Thyroid gland (tissue), 4 donors: ENCODE measurements around the gene KIF11. TPM values are rescaled to one million over a fixed set of nuclear protein-coding genes. Genes with fewer than 3 reads are reported as not detected.

Experiments
- DNase-seq, 2 donors: peaks; one replicate each; pipeline ENCODE4 v3.0.0-alpha.2; 2019
- H3K27ac ChIP-seq, 3 donors: fragments of 200-600 bp; sonication (generic); 1 replicate in 2 of 3; 2 replicates in 1 of 3; pipeline ENCODE4 v1.5.1; 2016 to 2019; ENCODE audit warnings: mild to moderate bottlenecking in 1 of 3, moderate library complexity in 1 of 3
- H3K27me3 ChIP-seq: fragments of 200-600 bp; sonication (generic); one replicate; pipeline ENCODE4 v1.5.1; 2019
- H3K36me3 ChIP-seq, 2 donors: fragments of 200-600 bp; sonication (generic); one replicate each; pipeline ENCODE4 v1.5.1; 2016 to 2019
- H3K4me1 ChIP-seq, 2 donors: fragments of 200-600 bp; sonication (generic); one replicate each; pipeline ENCODE4 v1.5.1; 2017 to 2019
- H3K4me3 ChIP-seq, 3 donors: fragments of 200-600 bp; sonication (generic); replicated peaks in 1 of 3; 1 replicate in 2 of 3; 2 replicates in 1 of 3; pipeline ENCODE4 v1.5.1; 2016; ENCODE audit warnings: mild to moderate bottlenecking in 1 of 3
- H3K9me3 ChIP-seq: fragments of 200-600 bp; sonication (generic); one replicate; pipeline ENCODE4 v1.5.1; 2017
- POLR2A ChIP-seq, 2 donors: fragments of 450-650 bp; IDR thresholded peaks; one replicate each; pipeline ENCODE4 v1.6.1; 2017; ENCODE audit warnings: antibody characterized with exemption in 2 of 2, mild to moderate bottlenecking in 2 of 2, moderate library complexity in 1 of 2
- WGBS, 2 donors: methylation state at CpG; one replicate each; pipeline ENCODE4 v1.1.5; 2017; 5-methylcytosine and 5-hydroxymethylcytosine counted together
- intact Hi-C: fragments of 100-400 bp; cut with DNase I; formaldehyde crosslinking; loops from one replicate; pipeline ENCODE4 v1.15.1; 2023
- total RNA-seq, 4 donors: library from RNA; depleted of rRNA; stranded (reverse); fragments of >200 nt; gene quantifications; one replicate each; pipeline ENCODE4 v1.2.3, GENCODE V29; 2016
- TF ChIP-seq, protein P1 (sequence below), 6 experiments: fragments of 200-600 bp in 3 of 6; fragments of 450-650 bp in 3 of 6; sonication (generic) in 3 of 6; IDR thresholded peaks; one replicate each; pipeline ENCODE4 v1.5.1; 2016 to 2019; ENCODE audit warnings: antibody characterized with exemption in 6 of 6, mild to moderate bottlenecking in 2 of 6, inconsistent platforms in 1 of 6, moderate library complexity in 1 of 6

Gene KIF11
- total RNA-seq, 4 donors from 2014 or later, result 0.67 to 1.5 (median 1.1) TPM

GRCh38 chr10:92677708-92678107, 84.8 kb downstream of the KIF11 start:
- intact Hi-C loops, result no loop called here

DNA sequence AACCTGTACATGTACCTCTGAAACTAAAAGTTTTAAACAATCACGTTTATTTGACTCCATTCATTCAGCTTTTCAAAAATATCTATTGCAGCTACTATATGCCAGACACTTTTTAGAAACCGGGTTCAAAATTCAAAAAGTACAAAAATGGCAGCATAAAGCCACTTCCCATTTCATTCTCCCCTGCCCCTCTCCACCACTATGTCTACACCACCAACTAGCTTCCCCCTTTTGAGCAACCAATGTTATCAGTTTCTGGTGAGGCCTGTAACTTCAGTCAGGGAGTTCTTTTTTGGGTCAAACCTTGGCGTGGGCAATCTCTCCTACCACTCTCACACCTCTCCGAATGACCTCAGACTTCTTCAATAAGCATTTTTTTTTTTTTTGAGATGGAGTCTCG, 85.3 kb downstream of the KIF11 start:
- intact Hi-C loops, result no loop called here
- no peak for TF ChIP-seq POLR2A (IDR thresholded peaks at IDR 0.05)
- TF ChIP-seq, protein P1, sequence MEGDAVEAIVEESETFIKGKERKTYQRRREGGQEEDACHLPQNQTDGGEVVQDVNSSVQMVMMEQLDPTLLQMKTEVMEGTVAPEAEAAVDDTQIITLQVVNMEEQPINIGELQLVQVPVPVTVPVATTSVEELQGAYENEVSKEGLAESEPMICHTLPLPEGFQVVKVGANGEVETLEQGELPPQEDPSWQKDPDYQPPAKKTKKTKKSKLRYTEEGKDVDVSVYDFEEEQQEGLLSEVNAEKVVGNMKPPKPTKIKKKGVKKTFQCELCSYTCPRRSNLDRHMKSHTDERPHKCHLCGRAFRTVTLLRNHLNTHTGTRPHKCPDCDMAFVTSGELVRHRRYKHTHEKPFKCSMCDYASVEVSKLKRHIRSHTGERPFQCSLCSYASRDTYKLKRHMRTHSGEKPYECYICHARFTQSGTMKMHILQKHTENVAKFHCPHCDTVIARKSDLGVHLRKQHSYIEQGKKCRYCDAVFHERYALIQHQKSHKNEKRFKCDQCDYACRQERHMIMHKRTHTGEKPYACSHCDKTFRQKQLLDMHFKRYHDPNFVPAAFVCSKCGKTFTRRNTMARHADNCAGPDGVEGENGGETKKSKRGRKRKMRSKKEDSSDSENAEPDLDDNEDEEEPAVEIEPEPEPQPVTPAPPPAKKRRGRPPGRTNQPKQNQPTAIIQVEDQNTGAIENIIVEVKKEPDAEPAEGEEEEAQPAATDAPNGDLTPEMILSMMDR (IDR thresholded peaks at IDR 0.05), result no peak
- no peak for DNase-seq
- Histone ChIP-seq H3K9me3 (no peaks in the 10 kb centered on the region), H3K4me1 (no peaks in the 10 kb centered on the region), H3K4me3 (no peak overlapping the region), H3K27ac (no peak overlapping the region), H3K36me3 (no peaks in the 10 kb centered on the region), H3K27me3 (no peaks in the 10 kb centered on the region)
- 95% methylated on average over 5 of the region's 5 CpGs for WGBS, 2 donors

More at GRCh38 chr10:92677708-92678107, 84.8 kb downstream of the KIF11 start:
- Histone ChIP-seq H3K27me3 (no peaks in the 10 kb centered on the region), H3K4me3 (no peak overlapping the region), H3K9me3 (no peaks in the 10 kb centered on the region), H3K4me1 (no peaks in the 10 kb centered on the region), H3K36me3 (no peaks in the 10 kb centered on the region), H3K27ac (no peak overlapping the region)
- DNase-seq, result no peak
- no peak for TF ChIP-seq POLR2A (IDR thresholded peaks at IDR 0.05)
- TF ChIP-seq, protein P1 (IDR thresholded peaks at IDR 0.05), result no peak

DNA sequence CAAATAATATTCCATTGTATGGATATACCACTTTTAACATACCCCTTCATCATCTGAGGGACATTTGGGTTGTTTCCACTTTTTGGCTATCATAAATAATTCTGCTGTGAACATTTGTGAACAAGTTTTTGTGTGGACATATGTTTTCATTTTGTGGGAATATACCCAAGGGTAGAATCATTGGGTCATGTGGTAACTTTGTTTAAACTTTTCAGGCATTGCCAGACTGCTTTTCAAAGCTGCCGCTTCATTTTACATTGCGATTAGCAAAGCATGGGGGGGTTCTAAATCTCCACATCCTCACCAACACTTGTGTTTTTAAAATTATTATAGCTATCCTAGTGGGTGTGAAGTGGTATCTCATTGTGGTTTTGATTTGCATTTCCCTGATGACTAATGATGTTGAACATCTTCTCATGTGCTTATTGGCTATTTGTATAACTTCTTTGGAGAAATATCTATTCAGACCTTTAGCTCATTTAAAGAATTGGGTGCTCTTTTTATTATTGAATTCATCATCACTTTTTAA, 88.4 kb downstream of the KIF11 start:
- TF ChIP-seq POLR2A (IDR thresholded peaks at IDR 0.05), result no peak
- TF ChIP-seq, protein P1 (IDR thresholded peaks at IDR 0.05), result no peak
- no peak for DNase-seq
- intact Hi-C loops, result loop anchor here (10.0 kb wide), 2 partner anchors 87 to 203 kb away; partner anchors contain the start of gene KIF11
- Histone ChIP-seq H3K9me3 (no peaks in the 10 kb centered on the region), H3K4me1 (no peaks in the 10 kb centered on the region), H3K27me3 (no peaks in the 10 kb centered on the region), H3K36me3 (no peaks in the 10 kb centered on the region), H3K27ac (no peak overlapping the region), H3K4me3 (no peak overlapping the region)
- WGBS, 2 donors, result 90 to 94% methylated on average over 2 of the region's 2 CpGs

GRCh38 chr10:92688573-92688926, 95.6 kb downstream of the KIF11 start:
- Histone ChIP-seq H3K36me3 (peaks cover 8 to 22% of the 10 kb centered on the region in 2 donors), H3K4me3 (peak overlapping the region in 2 of 3 donors; percentile 57 to 65), H3K9me3 (no peaks in the 10 kb centered on the region), H3K27me3 (no peaks in the 10 kb centered on the region), H3K4me1 (peaks cover 0 to 6% of the 10 kb centered on the region in 2 donors), H3K27ac (peak overlapping the region; percentile 95 to 99 (median 96))
- DNase-seq, result no peak
- intact Hi-C loops, result loop anchor here (10.0 kb wide), 2 partner anchors 94 to 196 kb away; partner anchors contain the start of gene KIF11
- 38 to 60% methylated on average over 5 of the region's 5 CpGs for WGBS, 2 donors
- TF ChIP-seq POLR2A (IDR thresholded peaks at IDR 0.05), result no peak

DNA sequence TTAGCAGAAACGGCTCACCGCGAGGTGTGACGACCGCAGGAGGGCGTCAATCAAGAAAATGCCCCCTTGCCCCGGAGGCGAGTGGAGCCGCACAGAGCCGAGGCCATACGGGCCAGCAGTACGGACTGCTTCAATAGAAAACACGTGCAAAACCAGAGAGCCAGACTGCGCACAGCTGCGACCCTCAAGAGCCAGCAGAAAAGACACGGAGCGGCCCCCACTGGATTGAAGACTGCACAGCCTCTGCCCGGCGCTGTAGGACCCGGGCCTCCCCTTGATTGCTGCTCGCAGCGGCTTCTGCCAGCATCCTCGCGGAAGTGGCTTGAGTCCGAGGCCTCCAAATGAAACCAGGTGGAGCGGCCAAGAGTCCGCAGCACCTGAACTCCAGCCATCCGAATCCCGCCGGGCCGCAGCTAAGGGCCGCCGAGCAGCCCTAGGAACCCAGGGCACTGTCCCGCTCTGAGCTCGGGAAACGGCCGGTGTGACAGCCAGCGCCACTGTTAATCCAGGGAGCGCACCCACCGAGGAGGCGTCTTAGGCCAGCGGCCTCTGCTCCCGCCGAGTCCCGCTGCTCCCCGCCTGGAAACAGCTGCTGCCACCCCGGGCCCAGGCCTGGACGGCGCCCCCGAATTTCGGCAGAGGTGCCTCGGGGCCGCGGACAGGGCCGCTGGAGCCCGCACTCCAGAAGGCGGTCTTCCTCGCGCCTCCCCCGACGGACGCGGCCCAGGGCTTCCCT, 96.2 kb downstream of the KIF11 start:
- no peaks in the 10 kb centered on the region for H3K9me3 ChIP-seq
- 4 to 6% methylated on average over 15 to 25 of the region's 63 CpGs for WGBS, 2 donors
- peak overlapping the region in 2 of 3 donors; percentile 57 to 65 for H3K4me3 ChIP-seq
- TF ChIP-seq, protein P1 (IDR thresholded peaks at IDR 0.05), result peak in 3 of 6 experiments; percentile 2 to 32 (median 5)
- TF ChIP-seq POLR2A (IDR thresholded peaks at IDR 0.05), result peak in 1 of 2 donors; percentile 22
- peaks cover 8 to 22% of the 10 kb centered on the region in 2 donors for H3K36me3 ChIP-seq
- intact Hi-C loops, result loop anchor here (10.0 kb wide), 2 partner anchors 94 to 196 kb away; partner anchors contain the start of gene KIF11
- H3K4me1 ChIP-seq, result peaks cover 0 to 9% of the 10 kb centered on the region in 2 donors
- peak overlapping the region; percentile 95 to 99 (median 96) for H3K27ac ChIP-seq
- peak; percentile 83 to 88 for DNase-seq
- no peaks in the 10 kb centered on the region for H3K27me3 ChIP-seq
